ENCODE data around the gene URB1.

URB1 gene

DNA sequence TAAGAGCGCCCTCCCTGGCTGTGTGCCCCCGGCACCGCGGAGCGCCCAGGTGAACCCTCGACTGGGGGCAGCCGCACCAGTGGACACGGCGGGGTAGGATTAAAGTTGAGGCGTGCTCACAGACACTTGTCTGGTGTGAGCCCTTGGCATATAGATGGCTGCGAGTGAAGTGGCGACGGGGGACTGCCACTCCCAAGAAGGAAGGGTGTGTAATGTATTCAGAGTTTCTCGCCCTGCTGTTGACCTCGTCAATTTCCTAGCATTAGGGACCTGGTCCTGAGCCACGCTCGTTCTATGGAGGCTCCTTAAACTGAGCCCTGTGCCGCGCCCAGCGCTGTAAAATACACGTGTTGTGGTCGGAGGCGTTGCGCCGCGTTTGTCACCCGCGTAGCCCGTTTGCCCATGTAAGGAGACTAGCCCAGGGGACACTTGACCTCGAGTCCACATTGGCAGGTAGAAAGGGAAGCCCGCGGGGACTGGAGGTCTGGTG lies 20.2 kb upstream of the URB1 start:
- no peaks in the 10 kb centered on the region for H3K9me3 ChIP-seq (ENCODE audit: insufficient read depth, low read length)
- no peak overlapping the region for H3K27ac ChIP-seq (ENCODE audit: low read depth, low read length)
- H3K27me3 ChIP-seq (ENCODE audit: low read length) = no peaks in the 10 kb centered on the region
- H3K4me3 ChIP-seq (ENCODE audit: insufficient read depth, low read length, poor library complexity, severe bottlenecking) = no peak overlapping the region
- H2AFZ ChIP-seq (ENCODE audit: low read depth, low read length, severe bottlenecking) = no peak overlapping the region
- no peaks in the 10 kb centered on the region for H3K9me2 ChIP-seq (replicated peaks; ENCODE audit: insufficient read depth, low read length)
- TF ChIP-seq, protein P1, sequence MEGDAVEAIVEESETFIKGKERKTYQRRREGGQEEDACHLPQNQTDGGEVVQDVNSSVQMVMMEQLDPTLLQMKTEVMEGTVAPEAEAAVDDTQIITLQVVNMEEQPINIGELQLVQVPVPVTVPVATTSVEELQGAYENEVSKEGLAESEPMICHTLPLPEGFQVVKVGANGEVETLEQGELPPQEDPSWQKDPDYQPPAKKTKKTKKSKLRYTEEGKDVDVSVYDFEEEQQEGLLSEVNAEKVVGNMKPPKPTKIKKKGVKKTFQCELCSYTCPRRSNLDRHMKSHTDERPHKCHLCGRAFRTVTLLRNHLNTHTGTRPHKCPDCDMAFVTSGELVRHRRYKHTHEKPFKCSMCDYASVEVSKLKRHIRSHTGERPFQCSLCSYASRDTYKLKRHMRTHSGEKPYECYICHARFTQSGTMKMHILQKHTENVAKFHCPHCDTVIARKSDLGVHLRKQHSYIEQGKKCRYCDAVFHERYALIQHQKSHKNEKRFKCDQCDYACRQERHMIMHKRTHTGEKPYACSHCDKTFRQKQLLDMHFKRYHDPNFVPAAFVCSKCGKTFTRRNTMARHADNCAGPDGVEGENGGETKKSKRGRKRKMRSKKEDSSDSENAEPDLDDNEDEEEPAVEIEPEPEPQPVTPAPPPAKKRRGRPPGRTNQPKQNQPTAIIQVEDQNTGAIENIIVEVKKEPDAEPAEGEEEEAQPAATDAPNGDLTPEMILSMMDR (IDR thresholded peaks at IDR 0.05; ENCODE audit: insufficient read depth, low read length, poor library complexity, severe bottlenecking) = no peak
- no peak for TF ChIP-seq EZH2phosphoT487 (conservative IDR thresholded peaks at IDR 0.05; ENCODE audit: low read length)
- no peaks in the 10 kb centered on the region for H3K79me2 ChIP-seq (ENCODE audit: insufficient read depth, low read length)
- no peaks in the 10 kb centered on the region for H3F3A ChIP-seq (ENCODE audit: insufficient read depth)
- no peak overlapping the region for H3K4me2 ChIP-seq (ENCODE audit: low read depth, low read length, poor library complexity, severe bottlenecking)
- no peaks in the 10 kb centered on the region for H4K20me1 ChIP-seq (ENCODE audit: low read depth, low read length)
- H3K9ac ChIP-seq (ENCODE audit: low read length) = no peak overlapping the region
- H3K36me3 ChIP-seq (ENCODE audit: low read length) = no peaks in the 10 kb centered on the region

DNA sequence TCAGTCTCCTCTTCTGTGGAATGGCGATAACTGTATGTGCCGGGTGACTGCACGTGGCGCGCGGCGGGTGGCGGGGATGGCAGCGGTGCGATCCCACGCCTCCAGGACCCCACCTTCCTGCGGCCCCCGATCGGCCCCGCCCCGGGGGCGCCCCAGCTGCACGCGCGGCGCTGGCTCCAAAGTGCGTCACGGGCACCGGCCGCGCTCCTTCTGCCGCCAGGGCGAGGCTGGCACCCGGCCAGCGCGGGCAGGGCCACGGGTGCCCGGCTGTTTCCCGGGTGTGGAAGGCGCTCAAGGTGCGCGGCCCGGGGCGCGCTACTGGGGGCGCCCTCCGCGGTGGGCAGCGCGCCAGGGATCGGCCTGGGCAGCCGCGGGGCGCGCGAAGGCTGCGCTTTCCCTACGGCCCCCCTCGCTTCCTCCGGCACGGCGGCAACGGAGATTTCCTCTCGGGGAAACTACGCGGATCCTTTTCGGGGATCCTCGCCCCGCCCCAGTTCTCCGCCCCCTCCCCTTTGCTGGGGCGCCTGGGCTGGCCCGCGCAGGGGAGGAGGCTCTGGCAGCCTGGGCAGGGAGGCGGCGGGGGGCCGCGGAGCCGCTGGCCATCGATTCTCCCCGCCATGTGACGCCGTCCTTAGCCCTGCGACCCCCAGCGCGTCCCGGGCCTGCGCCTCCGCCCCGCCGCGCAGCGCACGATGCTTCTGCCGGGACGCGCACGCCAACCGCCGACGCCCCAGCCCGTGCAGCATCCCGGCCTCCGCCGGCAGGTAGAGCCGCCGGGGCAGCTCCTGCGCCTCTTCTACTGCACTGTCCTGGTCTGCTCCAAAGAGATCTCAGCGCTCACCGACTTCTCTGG lies 19.6 kb upstream of the URB1 start, which contains the start of gene EVA1C:
Gene EVA1C, plus strand, starts transcription at position 545 of the 853 bp plus-strand sequence. Its CDS starts 148 bp downstream, at position 693.
- H3K9me3 ChIP-seq (ENCODE audit: insufficient read depth, low read length) = no peaks in the 10 kb centered on the region
- no peaks in the 10 kb centered on the region for H3K9me2 ChIP-seq (replicated peaks; ENCODE audit: insufficient read depth, low read length)
- H3K27ac ChIP-seq (ENCODE audit: low read depth, low read length) = no peak within 1 kb of the TSS
- H2AFZ ChIP-seq (ENCODE audit: low read depth, low read length, severe bottlenecking) = no peak within 1 kb of the TSS
- no peak within 1 kb of the TSS for H3K4me2 ChIP-seq (ENCODE audit: low read depth, low read length, poor library complexity, severe bottlenecking)
- no peaks in the 10 kb centered on the region for H3K27me3 ChIP-seq (ENCODE audit: low read length)
- H3K4me3 ChIP-seq (ENCODE audit: insufficient read depth, low read length, poor library complexity, severe bottlenecking) = no peak within 1 kb of the TSS
- no peaks in the 10 kb centered on the region for H3K79me2 ChIP-seq (ENCODE audit: insufficient read depth, low read length)
- no peak for TF ChIP-seq EZH2phosphoT487 (conservative IDR thresholded peaks at IDR 0.05; ENCODE audit: low read length)
- TF ChIP-seq, protein P1 (IDR thresholded peaks at IDR 0.05; ENCODE audit: insufficient read depth, low read length, poor library complexity, severe bottlenecking) = no peak
- no peaks in the 10 kb centered on the region for H4K20me1 ChIP-seq (ENCODE audit: low read depth, low read length)
- no peaks in the 10 kb centered on the region for H3F3A ChIP-seq (ENCODE audit: insufficient read depth)
- H3K36me3 ChIP-seq (ENCODE audit: low read length) = no peaks in the 10 kb centered on the region
- no peak within 1 kb of the TSS for H3K9ac ChIP-seq (ENCODE audit: low read length)

DNA sequence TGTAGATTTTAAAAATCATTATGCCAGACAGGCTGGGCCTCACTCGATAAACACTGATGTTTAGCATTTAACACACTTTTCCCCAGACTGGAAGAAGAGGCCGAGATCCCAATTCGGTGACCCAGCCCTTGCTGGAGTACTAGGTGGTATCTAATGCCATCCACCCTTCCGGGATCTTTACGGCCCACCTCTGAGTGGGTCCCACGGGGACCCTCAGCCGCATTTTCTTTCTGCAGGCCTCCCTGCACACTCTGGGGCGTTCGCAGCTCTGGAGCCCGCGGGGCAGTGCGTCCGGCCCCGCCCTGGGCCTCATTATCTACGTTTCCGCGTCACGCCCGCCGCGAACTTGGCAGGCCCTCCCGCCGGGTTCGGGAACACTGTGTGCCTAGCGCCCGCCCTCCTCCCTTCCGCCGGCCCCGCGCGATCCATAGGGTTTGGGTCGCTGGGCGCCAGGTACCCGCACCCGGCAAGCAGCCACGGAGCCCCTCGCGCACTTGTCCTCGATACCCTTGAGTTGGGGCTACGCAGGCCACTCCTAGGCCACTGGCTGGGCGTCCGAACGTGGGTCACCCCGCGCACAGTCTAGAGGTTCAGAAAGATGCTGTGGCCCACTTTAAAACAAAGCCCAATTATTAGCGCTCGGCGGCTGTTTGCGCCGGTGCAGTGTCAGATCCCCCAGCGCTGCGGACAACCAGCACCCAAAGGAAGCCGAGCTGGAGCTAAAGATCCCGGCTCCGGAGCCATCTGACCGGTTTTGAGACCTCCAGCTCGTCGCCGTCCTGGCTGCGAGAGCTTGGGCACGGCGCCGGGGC lies 18.7 kb upstream of the URB1 start:
- Histone ChIP-seq H3K9me3 (ENCODE audit: insufficient read depth, low read length) (no peaks in the 10 kb centered on the region), H3K4me3 (ENCODE audit: insufficient read depth, low read length, poor library complexity, severe bottlenecking) (no peak overlapping the region), H3K36me3 (ENCODE audit: low read length) (no peaks in the 10 kb centered on the region), H3K27me3 (ENCODE audit: low read length) (no peaks in the 10 kb centered on the region), H4K20me1 (ENCODE audit: low read depth, low read length) (no peaks in the 10 kb centered on the region), H3K79me2 (ENCODE audit: insufficient read depth, low read length) (no peaks in the 10 kb centered on the region), H3K4me2 (ENCODE audit: low read depth, low read length, poor library complexity, severe bottlenecking) (no peak overlapping the region), H3K9ac (ENCODE audit: low read length) (no peak overlapping the region), H3K27ac (ENCODE audit: low read depth, low read length) (no peak overlapping the region), H2AFZ (ENCODE audit: low read depth, low read length, severe bottlenecking) (no peak overlapping the region), H3F3A (ENCODE audit: insufficient read depth) (no peaks in the 10 kb centered on the region), H3K9me2 (replicated peaks; ENCODE audit: insufficient read depth, low read length) (no peaks in the 10 kb centered on the region)
- no peak for TF ChIP-seq EZH2phosphoT487 (conservative IDR thresholded peaks at IDR 0.05; ENCODE audit: low read length)
